GM19239 (cell line): ENCODE results near the gene CENPF.
"Not testable (repeated sequence)": the region's sequence is repeated elsewhere in the genome, so short reads cannot be mapped to it uniquely, and the experiment has no call there.

Experiments used
- DNase-seq: peaks from one replicate; pipeline ENCODE4 v3.0.0; 2011; ENCODE audit warnings: low spot score; ENCODE audit not compliant: insufficient read length
- FAIRE-seq: peaks from 2 replicates; lab custom pipeline; 2011; peaks lifted over from hg19 to GRCh38; lab: Jason Lieb, UNC

Gene CENPF

DNA sequence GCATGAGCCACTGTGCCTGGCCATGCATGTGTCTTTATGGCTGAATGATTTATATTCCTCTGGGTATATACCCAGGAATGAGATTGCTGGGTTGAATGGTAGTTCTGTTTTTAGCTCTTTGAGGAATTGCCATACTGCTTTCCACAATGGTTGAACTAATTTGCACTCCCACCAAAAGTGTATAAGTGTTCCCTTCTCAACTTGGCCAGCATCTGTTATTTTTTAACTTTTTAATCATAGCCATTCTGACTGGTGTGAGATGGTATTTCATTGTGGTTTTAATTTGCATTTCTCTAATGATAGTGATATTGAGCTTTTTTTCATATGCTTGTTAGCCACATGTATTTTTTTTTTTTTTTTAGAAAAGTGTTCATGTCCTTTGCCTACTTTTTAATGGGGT lies 7.1 kb downstream of the CENPF start:
- FAIRE-seq, DNase-seq: not testable (repeated sequence)

DNA sequence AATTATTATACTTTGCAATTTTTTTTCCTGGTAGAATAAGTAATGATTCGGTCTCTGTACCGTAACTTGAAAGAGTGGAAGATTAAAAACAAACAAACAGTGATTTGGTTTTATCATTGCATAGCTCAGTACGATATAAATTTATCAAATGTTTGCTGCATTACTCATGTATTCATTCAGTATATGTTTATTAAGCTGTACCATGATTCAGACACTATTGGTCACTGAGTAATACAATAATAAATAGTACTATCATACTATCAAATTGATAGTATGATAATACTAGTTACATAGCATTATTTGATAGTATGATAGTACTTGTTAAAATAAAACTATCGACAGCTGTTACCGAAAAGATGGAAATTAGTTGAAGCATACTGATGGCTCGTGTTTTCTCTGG lies 12.1 kb downstream of the CENPF start:
- peak; percentile 44 for FAIRE-seq
- no peak for DNase-seq

DNA sequence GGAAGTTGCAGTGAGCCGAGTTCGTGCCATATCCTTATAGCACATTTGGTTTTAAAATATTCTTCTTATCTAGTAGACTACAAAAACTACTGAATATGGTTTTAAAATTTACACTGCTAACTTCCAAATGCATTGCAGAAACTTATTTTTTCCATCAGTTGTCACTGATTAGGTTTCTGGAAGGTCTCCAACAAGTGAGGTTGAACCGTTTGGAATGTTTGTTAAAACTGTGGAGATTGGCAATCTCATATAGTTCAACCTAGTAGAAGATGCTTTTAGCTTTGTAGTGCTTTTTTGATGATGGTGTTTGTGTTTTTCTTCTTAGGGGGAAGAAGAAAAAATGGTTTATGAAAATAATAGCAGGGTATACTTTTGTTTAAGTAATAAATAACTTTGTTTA lies 12.9 kb downstream of the CENPF start:
- no peak for DNase-seq
- FAIRE-seq = no peak

- FAIRE-seq (no peak), DNase-seq (no peak)
Measured at GRCh38 chr1:214617246-214617645, 14.3 kb downstream of the CENPF start.

GRCh38 chr1:214617843-214618242 lies 14.8 kb downstream of the CENPF start:
- FAIRE-seq (no peak), DNase-seq (no peak)

- FAIRE-seq = no peak
- DNase-seq = no peak
Measured at GRCh38 chr1:214621236-214621635, 18.2 kb downstream of the CENPF start.

DNA sequence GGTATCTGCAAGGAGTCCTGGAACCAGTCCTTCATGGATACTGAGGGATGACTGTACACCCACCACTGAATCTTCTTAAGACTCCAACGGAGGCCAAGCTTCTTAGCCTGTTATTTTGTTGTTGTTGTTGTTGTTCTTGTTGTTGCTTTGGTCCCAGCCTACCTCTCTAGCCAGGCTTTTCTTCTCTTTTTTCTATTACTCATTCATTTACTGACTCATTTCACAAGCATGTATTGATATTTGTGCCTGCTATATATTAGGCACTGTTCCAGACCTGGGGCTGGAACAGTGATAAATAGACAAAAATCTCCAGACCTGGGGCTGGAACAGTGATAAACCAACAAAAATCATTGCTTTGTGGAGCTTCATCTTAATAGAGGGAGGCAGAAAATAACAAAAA lies 20.4 kb downstream of the CENPF start:
- no peak for FAIRE-seq
- no peak for DNase-seq

GRCh38 chr1:214632091-214632490 lies 29.1 kb downstream of the CENPF start:
- FAIRE-seq (no peak), DNase-seq (no peak)

GRCh38 chr1:214633686-214634085 lies 30.7 kb downstream of the CENPF start:
- FAIRE-seq (no peak), DNase-seq (no peak)

DNA sequence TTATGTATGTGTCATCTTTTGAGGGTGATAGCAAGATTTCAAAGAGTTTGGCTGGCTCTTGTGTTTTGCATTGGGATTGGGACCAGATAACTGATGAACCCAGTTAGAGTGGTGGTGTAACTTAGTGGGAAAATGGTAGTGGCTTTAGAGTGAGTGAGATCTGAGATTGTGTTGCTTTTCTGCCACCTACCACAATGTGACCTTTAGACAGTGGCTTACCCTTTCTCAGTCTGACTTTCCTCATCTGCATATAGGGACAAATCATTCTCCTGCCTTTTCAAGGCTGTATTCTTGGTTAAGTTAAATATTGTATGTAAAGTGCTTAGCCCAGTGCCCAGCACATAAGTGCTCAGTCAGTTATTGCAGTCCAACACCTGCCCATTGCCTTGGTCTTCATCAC lies 31.3 kb downstream of the CENPF start:
- FAIRE-seq = no peak

DNA sequence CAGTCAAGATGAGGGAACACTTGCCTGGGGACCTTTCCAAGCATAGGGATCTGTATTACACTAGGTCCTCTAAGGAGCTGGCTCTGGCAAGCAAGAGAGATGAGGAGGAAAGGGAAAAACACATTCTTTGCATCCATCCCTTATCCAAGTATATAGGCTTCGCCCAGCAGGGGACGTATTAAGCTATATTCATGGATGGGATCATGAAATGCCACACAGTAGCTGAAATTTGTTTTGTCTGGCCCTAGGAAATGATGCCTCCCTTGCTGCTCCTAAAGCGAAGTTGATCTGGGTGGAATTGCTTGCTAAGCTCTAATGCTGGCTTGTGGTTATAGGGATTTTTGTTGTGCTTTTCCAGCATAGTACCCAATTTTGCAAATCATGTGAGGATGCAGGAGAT lies 32.1 kb downstream of the CENPF start:
- FAIRE-seq (no peak), DNase-seq (no peak)

More for the DNA sequence above, 31.3 kb downstream of the CENPF start:
- DNase-seq = no peak

DNA sequence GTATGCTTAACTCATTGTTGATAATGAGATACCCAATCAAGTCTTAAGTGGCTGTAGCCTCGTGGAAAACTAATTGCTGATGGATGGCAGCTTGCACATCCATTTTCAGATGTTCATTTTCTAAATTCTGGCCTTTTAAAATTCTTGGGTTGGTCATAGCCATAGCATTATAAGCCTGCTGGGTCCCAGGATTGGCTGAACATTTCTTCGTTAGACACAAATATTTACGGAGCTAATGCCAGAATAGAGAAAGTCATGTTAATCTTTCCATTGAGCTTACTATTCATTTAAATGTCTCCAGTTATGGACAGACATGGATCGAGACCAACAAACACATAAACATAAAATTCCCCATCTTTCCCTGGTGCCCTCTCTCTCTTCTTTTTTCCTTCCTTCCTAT lies 32.5 kb downstream of the CENPF start:
- FAIRE-seq = no peak

GRCh38 chr1:214636436-214636835 lies 33.4 kb downstream of the CENPF start:
- DNase-seq (no peak), FAIRE-seq (no peak)

More for the DNA sequence above, 32.5 kb downstream of the CENPF start:
- no peak for DNase-seq

DNA sequence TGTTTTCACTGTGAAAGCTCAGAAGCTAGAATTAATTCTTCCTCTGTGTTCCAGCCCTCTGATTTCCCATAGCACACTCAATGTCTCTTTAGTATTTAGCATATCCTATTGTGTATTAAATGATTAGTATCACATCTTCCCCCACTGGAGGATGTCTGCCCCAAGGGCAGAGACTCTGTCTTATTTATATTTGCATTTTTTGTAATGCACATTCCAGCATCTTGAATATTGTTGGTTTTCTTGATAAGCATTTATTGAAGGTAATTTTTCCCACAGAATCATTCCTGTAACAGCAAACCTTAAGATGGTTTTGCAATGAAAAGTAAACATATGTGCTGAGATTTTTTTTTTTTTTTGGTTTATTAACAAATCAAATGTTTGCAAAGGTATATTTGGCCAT lies 34.1 kb downstream of the CENPF start:
- FAIRE-seq (no peak), DNase-seq (no peak)

- FAIRE-seq = no peak
Measured at GRCh38 chr1:214637722-214638458, 34.9 kb downstream of the CENPF start.

GRCh38 chr1:214638459-214638807 lies 35.4 kb downstream of the CENPF start:
- FAIRE-seq (no peak), DNase-seq (no peak)

More at GRCh38 chr1:214637722-214638458, 34.9 kb downstream of the CENPF start:
- DNase-seq = no peak

GRCh38 chr1:214638997-214639396 lies 36.0 kb downstream of the CENPF start:
- no peak for FAIRE-seq

DNA sequence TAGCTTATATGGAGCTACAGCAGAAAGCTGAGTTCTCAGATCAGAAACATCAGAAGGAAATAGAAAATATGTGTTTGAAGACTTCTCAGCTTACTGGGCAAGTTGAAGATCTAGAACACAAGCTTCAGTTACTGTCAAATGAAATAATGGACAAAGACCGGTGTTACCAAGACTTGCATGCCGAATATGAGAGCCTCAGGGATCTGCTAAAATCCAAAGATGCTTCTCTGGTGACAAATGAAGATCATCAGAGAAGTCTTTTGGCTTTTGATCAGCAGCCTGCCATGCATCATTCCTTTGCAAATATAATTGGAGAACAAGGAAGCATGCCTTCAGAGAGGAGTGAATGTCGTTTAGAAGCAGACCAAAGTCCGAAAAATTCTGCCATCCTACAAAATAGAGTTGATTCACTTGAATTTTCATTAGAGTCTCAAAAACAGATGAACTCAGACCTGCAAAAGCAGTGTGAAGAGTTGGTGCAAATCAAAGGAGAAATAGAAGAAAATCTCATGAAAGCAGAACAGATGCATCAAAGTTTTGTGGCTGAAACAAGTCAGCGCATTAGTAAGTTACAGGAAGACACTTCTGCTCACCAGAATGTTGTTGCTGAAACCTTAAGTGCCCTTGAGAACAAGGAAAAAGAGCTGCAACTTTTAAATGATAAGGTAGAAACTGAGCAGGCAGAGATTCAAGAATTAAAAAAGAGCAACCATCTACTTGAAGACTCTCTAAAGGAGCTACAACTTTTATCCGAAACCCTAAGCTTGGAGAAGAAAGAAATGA lies 37.6 kb downstream of the CENPF start:
- FAIRE-seq = no peak
- no peak for DNase-seq

More at GRCh38 chr1:214638997-214639396, 36.0 kb downstream of the CENPF start:
- DNase-seq = no peak

- DNase-seq = no peak
- no peak for FAIRE-seq
Measured at GRCh38 chr1:214641214-214641895, 38.4 kb downstream of the CENPF start.

GRCh38 chr1:214643030-214643429 lies 40.0 kb downstream of the CENPF start:
- DNase-seq (no peak), FAIRE-seq (no peak)

DNA sequence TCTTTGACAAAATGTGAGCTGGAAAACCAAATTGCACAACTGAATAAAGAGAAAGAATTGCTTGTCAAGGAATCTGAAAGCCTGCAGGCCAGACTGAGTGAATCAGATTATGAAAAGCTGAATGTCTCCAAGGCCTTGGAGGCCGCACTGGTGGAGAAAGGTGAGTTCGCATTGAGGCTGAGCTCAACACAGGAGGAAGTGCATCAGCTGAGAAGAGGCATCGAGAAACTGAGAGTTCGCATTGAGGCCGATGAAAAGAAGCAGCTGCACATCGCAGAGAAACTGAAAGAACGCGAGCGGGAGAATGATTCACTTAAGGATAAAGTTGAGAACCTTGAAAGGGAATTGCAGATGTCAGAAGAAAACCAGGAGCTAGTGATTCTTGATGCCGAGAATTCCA lies 42.7 kb downstream of the CENPF start:
- DNase-seq (no peak), FAIRE-seq (no peak)
